Ishikawa (cell line): Measurements from ENCODE around the gene TBC1D1.

Experiments used
- CEBPB ChIP-seq: IDR thresholded peaks from 2 replicates; pipeline ENCODE4 v1.6.1; 2012
- CREB1 ChIP-seq: IDR thresholded peaks from 2 replicates; pipeline ENCODE4 v1.6.1; 2012; ENCODE audit warnings: low read depth
- EGR1 ChIP-seq: IDR thresholded peaks from 2 replicates; pipeline ENCODE4 v1.6.1; 2012
- EP300 ChIP-seq: IDR thresholded peaks from 2 replicates; pipeline ENCODE4 v1.6.1; 2012; ENCODE audit warnings: borderline replicate concordance
- FOXM1 ChIP-seq: IDR thresholded peaks from 2 replicates; pipeline ENCODE4 v1.6.1; 2012; ENCODE audit warnings: low read depth, borderline replicate concordance
- NFIC ChIP-seq: IDR thresholded peaks from 2 replicates; pipeline ENCODE4 v1.6.1; 2012
- RAD21 ChIP-seq: IDR thresholded peaks from 2 replicates; pipeline ENCODE4 v1.6.1; 2012; ENCODE audit warnings: low read depth
- TAF1 ChIP-seq: IDR thresholded peaks from 2 replicates; pipeline ENCODE4 v1.6.1; 2012; ENCODE audit warnings: low read depth, mild to moderate bottlenecking
- TCF12 ChIP-seq: IDR thresholded peaks from 2 replicates; pipeline ENCODE4 v1.6.1; 2012; ENCODE audit warnings: low read depth
- TEAD4 ChIP-seq: IDR thresholded peaks from 2 replicates; pipeline ENCODE4 v1.6.1; 2012
- YY1 ChIP-seq: IDR thresholded peaks from 2 replicates; pipeline ENCODE4 v1.6.1; 2012; ENCODE audit warnings: low read depth
- ZBTB7A ChIP-seq: IDR thresholded peaks from 2 replicates; pipeline ENCODE4 v1.6.1; 2012; ENCODE audit warnings: low read depth
- TF ChIP-seq, protein P1 (sequence below): IDR thresholded peaks from 2 replicates; pipeline ENCODE4 v1.6.1; 2012
- TF ChIP-seq, protein P2 (sequence below): IDR thresholded peaks from 2 replicates; pipeline ENCODE4 v1.6.1; 2012
- TF ChIP-seq, protein P3 (sequence below): IDR thresholded peaks from 2 replicates; pipeline ENCODE4 v1.6.1; 2012; ENCODE audit warnings: low read depth, mild to moderate bottlenecking

The TBC1D1 gene

DNA sequence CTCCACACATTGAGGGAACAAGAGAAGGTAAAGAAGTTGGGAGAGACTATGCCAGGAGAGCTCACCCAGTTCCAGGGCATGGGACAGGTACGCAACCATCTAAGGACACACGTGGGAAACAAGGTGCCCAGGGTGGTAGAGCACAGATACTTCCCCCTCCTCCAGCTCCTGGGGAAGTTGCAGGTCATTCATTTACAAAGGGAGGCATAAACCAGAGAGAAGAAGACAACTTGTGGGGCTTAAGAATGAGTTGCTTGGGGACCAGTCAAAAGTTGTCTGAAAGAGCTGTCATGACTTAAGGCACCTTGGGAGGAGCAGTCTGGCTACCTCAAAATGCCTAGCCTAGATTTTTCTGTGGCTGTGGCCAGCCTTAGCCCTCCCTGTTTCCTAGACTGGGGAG lies 255.5 kb downstream of the TBC1D1 start:
- TF ChIP-seq, protein P1, sequence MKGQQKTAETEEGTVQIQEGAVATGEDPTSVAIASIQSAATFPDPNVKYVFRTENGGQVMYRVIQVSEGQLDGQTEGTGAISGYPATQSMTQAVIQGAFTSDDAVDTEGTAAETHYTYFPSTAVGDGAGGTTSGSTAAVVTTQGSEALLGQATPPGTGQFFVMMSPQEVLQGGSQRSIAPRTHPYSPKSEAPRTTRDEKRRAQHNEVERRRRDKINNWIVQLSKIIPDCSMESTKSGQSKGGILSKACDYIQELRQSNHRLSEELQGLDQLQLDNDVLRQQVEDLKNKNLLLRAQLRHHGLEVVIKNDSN, result no peak
- TF ChIP-seq TAF1 (no peak), TCF12 (no peak), RAD21 (no peak)
- TF ChIP-seq, protein P2, sequence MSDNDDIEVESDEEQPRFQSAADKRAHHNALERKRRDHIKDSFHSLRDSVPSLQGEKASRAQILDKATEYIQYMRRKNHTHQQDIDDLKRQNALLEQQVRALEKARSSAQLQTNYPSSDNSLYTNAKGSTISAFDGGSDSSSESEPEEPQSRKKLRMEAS, result no peak
- TF ChIP-seq, protein P3, sequence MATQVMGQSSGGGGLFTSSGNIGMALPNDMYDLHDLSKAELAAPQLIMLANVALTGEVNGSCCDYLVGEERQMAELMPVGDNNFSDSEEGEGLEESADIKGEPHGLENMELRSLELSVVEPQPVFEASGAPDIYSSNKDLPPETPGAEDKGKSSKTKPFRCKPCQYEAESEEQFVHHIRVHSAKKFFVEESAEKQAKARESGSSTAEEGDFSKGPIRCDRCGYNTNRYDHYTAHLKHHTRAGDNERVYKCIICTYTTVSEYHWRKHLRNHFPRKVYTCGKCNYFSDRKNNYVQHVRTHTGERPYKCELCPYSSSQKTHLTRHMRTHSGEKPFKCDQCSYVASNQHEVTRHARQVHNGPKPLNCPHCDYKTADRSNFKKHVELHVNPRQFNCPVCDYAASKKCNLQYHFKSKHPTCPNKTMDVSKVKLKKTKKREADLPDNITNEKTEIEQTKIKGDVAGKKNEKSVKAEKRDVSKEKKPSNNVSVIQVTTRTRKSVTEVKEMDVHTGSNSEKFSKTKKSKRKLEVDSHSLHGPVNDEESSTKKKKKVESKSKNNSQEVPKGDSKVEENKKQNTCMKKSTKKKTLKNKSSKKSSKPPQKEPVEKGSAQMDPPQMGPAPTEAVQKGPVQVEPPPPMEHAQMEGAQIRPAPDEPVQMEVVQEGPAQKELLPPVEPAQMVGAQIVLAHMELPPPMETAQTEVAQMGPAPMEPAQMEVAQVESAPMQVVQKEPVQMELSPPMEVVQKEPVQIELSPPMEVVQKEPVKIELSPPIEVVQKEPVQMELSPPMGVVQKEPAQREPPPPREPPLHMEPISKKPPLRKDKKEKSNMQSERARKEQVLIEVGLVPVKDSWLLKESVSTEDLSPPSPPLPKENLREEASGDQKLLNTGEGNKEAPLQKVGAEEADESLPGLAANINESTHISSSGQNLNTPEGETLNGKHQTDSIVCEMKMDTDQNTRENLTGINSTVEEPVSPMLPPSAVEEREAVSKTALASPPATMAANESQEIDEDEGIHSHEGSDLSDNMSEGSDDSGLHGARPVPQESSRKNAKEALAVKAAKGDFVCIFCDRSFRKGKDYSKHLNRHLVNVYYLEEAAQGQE, result no peak

DNA sequence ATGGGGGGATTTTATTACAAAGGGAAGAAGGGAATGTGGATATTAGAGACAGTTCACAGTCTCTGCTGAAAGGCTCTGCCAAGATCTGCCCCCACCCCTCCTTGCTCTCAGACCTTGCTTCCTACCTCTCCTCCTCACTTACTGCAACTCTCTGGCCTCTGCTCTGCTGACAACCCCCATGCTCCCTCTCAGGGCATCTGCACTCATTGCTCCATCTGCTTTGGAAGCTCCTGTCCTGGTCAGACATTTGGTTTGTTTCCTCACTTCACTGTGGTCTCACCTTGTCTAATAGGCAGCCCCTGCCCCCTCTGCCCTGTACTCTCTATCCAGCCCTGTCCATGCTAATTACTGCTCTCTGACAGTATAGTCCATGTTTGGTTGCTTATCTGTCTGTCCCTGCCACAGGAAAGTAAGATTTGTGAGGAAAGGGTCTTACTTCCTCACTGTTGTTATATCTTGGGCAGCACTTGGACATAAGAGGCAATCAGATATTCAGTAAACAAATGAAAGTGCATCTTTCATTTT lies 258.6 kb downstream of the TBC1D1 start:
- TF ChIP-seq TEAD4 (no peak), EGR1 (no peak), YY1 (no peak), ZBTB7A (no peak), TAF1 (no peak)

DNA sequence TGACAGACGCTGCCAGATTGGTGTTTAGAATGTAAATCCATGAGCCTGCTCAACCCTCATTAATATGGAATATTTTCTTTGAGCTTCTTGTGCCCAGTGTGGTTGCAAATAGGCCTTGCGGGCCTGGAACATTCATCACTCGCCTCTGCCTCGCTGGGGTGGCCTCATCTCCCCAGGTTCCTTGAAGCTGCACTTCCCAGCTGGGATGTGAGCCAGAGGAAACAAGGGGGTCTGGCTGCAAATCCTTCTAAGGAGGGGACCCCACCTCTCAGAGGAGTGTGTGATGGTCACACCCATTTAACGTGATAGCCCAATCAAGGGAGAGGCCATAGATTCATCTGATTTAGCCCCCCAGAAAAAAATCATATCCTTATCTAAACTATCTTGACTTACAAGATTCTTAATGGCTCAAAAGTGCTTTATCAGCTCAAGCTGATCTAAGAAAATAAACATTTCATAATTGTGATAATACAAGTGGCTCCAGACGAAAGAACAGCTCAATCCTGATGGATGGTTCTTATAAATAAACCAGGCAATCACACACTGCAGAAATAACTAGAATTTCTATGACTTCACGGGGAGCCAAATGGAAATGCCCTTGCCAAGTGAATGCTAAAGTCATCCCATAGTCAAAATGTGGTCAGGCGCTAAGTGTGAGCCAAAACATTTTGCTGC lies 259.2 kb downstream of the TBC1D1 start:
- TF ChIP-seq TCF12 (no peak), ZBTB7A (no peak)

DNA sequence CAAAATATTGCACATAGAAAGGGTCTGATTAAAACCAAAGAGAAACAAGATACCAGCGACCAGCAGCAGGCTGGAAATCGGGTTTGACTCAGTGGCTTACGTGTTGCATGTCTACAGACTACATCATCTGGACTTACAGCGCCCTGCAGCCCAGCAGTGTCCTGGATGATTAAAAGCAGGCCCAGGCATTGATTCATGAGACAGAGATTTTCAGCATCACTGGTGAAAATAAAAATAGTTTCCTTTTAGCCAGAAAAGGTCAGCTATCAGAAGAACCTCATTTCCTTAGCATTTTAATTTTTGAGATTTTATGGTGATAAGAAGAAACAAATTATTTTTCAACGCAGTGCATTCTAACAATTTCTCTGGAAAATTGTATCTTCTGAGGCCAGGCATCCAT lies 259.9 kb downstream of the TBC1D1 start:
- TF ChIP-seq TCF12 (no peak), EP300 (no peak), TAF1 (no peak), FOXM1 (no peak), TEAD4 (no peak)
- TF ChIP-seq, protein P2, result no peak
- TF ChIP-seq, protein P1, result no peak

DNA sequence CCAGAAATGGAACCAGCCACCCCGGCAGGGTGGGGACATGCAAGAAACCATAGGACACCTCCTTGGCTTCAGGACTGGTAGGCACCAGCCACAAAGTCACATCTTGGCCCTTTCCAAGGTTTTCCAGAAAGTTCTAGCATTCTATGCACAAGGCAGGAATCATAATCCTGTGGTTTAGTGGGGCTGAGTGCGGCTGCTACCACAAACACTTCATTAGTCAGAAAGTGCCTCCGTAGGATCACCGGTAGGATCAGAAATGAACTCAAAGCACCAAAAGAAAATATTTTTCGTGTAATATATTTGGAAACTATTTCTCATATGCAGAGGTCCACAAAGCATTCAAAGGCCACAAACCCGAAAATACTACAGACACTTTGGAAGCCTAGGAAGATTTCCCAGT lies 261.0 kb downstream of the TBC1D1 start:
- TF ChIP-seq RAD21 (no peak), ZBTB7A (no peak), CREB1 (no peak), FOXM1 (no peak), EGR1 (no peak)
- TF ChIP-seq, protein P2, result no peak

DNA sequence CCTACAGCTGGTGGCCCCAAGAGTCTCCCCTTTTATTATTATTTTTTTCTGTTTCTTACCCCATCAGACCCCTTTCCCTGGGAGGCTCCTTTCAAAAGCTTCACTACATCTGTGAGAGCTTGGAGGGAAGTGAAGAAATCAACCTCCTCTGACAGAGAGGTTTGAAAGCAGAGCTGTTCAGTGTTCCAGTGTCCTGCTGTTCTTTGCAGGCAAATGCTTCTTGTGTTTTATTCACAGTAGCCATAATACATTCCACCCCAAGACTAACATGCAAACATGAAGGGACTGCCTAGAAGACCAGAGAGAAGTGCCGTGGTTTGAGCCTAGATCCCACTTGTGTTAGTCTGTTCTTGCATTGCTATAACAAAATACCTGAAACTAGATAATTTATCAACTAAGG lies 261.4 kb downstream of the TBC1D1 start:
- no peak for TF ChIP-seq TCF12
- no peak for TF ChIP-seq NFIC
- no peak for TF ChIP-seq YY1
- TF ChIP-seq, protein P3, result no peak
- no peak for TF ChIP-seq CEBPB
- no peak for TF ChIP-seq CREB1
- no peak for TF ChIP-seq TEAD4
- no peak for TF ChIP-seq EP300
- TF ChIP-seq, protein P2, result no peak
- TF ChIP-seq TAF1, result no peak
- TF ChIP-seq EGR1, result no peak
- no peak for TF ChIP-seq FOXM1
